ENCODE results near the gene OTUD7B. TPM values are rescaled to one million over a fixed set of nuclear protein-coding genes. Genes with fewer than 3 reads are reported as not detected.

OTUD7B gene
- total RNA-seq, 1 donor from 2014 or later = 7.2 TPM

GRCh38 chr1:149932474-149932873, 78.1 kb downstream of the OTUD7B start:
- no peak overlapping the region for H3K4me3 ChIP-seq (ENCODE audit: low read depth, low read length)
- no peak for DNase-seq (ENCODE audit: low read depth)
- no peak for TF ChIP-seq CTCF (conservative IDR thresholded peaks at IDR 0.05; ENCODE audit: low read depth, low read length)

- DNase-seq (ENCODE audit: low read depth) = no peak
- no peak overlapping the region for H3K4me3 ChIP-seq (ENCODE audit: low read depth, low read length)
- TF ChIP-seq CTCF (conservative IDR thresholded peaks at IDR 0.05; ENCODE audit: low read depth, low read length) = no peak
These were observed 79.2 kb downstream of the OTUD7B start for GRCh38 chr1:149931212-149931790.

- H3K4me3 ChIP-seq (ENCODE audit: low read depth, low read length) = no peak overlapping the region
- no peak for TF ChIP-seq CTCF (conservative IDR thresholded peaks at IDR 0.05; ENCODE audit: low read depth, low read length)
- DNase-seq (ENCODE audit: low read depth) = no peak
These were observed 80.7 kb downstream of the OTUD7B start for GRCh38 chr1:149929856-149930255.

GRCh38 chr1:149928401-149928724, 82.2 kb downstream of the OTUD7B start:
- DNase-seq (ENCODE audit: low read depth) = no peak
- TF ChIP-seq CTCF (conservative IDR thresholded peaks at IDR 0.05; ENCODE audit: low read depth, low read length) = no peak
- H3K4me3 ChIP-seq (ENCODE audit: low read depth, low read length) = peak overlapping the region; percentile 80

GRCh38 chr1:149927563-149928400, 82.7 kb downstream of the OTUD7B start, which contains the start of gene SF3B4:
SF3B4 (minus strand) TSS chr1:149927803; CDS start chr1:149927759, 44 bp downstream.
- peak within 1 kb of the TSS; percentile 80 for H3K4me3 ChIP-seq (ENCODE audit: low read depth, low read length)
- TF ChIP-seq CTCF (conservative IDR thresholded peaks at IDR 0.05; ENCODE audit: low read depth, low read length) = no peak
- DNase-seq (ENCODE audit: low read depth) = no peak

- no peak for DNase-seq (ENCODE audit: low read depth)
- TF ChIP-seq CTCF (conservative IDR thresholded peaks at IDR 0.05; ENCODE audit: low read depth, low read length) = no peak
- H3K4me3 ChIP-seq (ENCODE audit: low read depth, low read length) = peak overlapping the region; percentile 80
These were observed 83.4 kb downstream of the OTUD7B start for GRCh38 chr1:149927056-149927562.
